NCI-H446 (cell line): ENCODE results near the gene HIGD1B.
"Not testable (repeated sequence)": the region's sequence is repeated elsewhere in the genome, so short reads cannot be mapped to it uniquely, and the experiment has no call there.

Experiments used
- DNase-seq, 2 experiments: peaks; one replicate each; lab custom pipeline; 2025; lab: John Stamatoyannopoulos, UW

Gene HIGD1B

DNA sequence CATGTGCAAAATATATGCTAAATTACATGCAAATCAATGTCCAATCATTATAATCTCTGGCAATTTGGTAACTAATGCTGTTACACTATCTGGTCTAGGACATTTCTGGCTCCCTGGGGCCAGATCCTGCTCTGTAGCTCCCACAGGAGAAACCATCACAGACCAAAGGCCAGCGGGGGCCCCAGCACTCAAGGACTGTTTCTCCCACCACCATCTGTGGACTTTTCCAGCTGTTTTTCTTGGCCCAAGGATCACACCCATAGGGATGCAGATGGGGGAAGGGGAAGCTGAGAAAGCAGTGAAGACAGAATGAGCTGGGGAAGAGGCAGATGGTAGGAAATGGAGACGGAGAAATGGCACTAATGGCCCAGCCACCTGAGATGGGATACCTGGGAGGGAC is at the start of gene HIGD1B:
TSS of gene HIGD1B (plus strand) at position 298 of the 400 bp plus-strand sequence. CDS start 270 bp downstream, outside the sequence.
- peak in 1 of 2 experiments; percentile 3 for DNase-seq

DNA sequence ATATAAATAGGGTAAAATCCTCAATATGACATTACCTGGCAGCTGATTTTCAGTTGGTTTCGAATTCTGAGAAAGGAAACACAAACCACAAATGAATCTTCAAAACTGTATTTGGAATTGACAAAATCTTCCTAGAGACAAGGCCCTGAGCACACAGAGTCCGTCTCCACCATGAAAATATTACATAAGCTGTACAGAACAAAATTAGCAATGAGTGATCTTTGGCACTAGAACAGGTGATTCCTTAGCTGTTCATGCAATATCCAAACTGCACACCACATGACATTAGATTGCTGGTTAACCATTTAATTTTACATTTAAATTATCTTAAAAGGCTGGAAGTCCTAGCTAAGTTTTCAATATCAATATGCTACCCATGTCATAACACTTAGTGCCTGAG is 49.3 kb upstream of the HIGD1B start:
- no peak for DNase-seq

DNA sequence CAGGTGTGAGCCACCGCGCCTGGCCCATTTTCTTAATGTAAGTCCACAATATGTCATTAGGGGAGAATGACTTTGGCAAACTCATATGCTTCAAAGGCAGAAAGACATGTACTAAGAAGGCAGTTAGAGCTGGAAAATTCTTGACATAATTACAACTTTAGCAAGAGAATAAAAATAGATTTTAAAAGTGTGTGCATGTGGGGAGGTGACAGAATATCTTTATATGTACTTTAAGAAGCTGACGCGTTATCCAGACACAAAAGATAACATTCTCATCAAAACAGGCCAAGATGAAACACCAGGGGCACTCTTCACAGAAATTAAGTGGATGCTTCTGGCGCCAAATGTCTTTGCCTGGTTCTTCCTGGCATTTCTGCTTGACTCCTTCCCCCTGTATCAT is 45.8 kb upstream of the HIGD1B start:
- no peak for DNase-seq

DNA sequence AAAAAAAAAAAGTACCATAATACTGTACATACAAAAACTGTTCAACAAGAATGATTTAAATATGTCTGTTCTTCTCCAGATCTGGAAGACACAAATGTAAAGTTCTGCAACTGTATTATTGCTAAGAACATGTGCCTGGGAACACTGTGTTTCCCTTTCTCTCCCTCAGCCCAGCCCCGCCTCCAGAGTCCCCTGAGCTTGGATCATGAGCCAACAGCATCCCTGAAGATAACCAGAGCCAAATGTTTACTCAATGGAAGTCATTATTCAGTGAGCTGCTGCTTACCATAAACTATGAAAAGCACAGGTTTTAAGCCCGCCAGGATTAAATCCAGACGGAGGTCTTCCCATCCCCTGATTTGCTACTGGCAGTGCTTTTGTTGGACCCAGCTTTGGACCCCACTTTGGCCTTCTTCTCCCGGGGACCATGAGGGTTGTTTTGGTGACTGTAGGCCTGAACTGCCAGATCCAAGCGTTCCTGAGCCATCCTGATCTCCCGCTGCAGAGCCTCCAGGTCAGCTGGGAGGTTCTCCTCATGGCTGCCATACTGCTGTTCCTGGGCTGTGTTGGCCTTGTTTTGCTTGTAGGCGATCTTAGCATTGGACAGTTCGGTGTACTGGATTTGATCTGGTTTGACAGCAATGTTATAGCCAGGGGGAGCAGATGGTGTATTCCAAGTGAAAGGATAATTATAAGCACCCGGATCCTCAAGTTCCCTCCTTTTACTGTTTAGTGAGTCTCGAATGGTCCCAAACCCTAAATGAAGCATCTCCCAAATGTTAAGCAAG is 43.2 kb upstream of the HIGD1B start:
- peak in 1 of 2 experiments; percentile 61 for DNase-seq

DNA sequence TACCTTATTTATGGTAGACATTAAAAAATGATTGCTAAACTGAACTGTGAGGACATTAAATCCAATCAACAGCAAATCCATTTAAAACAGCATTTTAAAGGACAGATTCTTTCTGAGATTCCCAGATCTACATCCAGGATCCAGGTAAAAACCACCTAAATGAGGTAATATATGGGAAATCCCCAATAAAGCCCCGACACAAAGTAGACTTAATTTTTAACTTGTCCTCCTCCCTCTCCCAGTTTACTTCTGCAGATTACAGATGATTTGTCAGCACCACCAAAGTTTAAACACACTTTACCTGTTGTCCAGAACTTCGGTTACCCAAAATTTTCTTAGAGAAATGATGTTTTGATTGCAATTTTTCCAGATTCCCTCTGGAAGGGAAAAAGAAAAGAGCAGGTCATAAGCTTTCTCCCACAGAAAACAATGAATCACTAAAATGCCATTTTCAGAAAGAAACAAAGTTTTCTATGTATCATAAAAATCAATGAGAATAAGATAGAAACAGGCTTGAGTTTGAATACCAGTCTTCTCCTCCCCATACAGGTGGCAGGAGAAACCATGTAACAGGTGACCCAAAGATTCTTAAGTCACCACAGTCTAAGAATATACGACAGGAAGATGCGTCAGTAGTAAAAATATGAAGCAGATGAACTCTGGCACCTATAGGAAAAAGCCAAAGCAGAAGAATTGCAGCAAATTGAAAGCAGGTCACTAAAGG is 40.4 kb upstream of the HIGD1B start:
- DNase-seq: no peak

DNA sequence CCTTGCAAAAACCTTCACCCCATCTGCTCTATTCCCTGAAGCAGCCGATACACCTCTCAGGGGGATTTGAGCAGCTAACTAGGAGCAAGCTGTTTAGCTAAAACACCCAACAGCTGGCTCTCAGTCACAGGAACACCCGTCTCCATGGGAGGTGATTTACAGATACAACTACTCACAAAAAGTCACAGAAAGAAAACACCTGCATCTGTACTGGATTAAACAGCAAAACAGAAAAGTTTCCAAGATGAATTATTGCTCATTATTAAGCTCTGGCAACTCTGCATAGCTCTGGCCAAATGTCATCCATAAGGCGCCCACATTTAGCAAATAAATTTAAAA is 39.9 kb upstream of the HIGD1B start:
- DNase-seq: peak in 1 of 2 experiments; percentile 72

DNA sequence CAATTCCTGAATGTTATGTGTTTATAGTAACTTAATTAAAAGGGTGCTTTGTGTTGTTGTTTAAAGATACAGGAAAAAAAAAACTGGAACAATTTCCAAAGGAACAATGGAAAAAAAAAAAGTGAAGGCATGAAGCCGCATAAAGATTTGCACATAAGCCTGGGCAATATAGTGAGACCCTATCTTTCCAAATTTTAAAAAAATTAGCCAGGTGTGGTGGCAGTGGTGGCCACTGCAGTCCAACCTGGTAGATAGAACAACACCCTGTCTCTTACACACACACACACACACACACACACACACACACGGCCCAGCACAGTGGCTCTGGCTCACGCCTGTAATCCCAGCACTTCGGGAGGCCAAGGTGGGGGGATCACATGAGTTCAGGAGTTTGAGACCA is 39.5 kb upstream of the HIGD1B start:
- no peak for DNase-seq

DNA sequence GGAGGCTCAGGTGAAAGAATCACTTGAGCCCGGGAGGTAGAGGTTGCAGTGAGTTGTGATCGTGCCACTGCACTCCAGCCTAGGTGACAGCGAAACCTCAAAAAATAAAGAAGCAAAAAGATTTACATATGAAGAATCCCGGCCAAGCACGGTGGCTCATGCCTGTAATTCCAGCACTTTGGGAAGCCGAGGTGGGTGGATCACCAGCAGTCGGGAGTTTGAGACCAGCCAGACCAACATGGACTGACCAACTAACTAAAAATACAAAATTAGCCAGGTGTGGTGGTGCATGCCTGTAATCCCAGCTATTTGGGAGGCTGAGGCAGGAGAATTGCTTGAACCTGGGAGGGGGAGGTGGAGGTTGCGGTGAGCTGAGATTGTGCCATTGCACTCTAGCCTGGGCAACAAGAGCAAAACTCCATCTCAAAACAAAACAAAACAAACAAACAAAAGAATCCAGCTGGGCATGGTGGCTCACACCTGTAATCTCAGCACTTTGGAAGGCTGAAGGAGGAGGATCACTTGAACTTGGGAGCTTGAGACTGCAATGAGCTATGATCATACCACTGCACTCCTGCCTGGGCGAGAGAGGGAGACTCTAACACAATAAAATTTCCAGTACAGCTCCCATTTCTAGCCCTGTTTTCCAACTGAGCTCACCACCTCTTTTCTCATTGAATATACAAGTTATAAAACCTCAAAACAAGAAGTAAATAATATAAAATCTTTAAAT is 38.9 kb upstream of the HIGD1B start:
- DNase-seq: not testable (repeated sequence)

DNA sequence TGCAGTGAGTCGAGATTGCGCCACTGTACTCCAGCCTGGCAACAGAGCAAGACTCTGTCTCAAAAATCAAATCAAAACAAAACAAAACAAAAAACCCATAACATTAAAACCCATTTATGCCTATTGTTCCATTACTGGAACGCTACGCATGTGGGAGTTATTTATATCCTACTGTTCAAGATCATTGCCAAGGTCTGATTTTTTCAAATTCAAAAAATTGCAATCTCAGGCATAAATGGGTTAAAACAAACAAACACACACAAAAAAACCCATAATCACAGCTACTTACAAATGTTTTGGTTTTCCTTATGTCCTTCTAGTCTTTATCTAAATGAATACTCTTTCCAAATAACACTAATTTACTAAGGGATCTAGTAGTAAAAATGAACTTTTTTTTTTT is 35.4 kb upstream of the HIGD1B start:
- DNase-seq: no peak

DNA sequence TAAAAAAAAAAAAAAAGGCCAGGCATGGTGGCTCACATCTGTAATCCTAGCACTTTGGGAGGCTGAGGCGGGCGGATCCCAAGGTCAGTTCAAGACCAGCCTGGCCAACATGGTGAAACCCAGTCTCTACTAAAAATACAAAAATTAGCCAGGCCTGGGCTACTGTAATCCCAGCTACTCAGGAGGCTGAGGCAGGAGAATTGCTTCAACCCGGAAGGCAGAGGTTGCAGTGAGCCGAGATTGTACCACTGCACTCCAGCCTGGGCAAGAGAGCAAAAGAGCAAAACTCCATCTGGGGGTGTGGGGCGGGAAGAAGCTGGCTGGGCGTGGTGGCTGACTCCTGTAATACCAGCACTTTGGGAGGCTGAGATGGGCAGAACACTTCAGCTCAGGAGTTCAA is 29.2 kb upstream of the HIGD1B start:
- DNase-seq: not testable (repeated sequence)

DNA sequence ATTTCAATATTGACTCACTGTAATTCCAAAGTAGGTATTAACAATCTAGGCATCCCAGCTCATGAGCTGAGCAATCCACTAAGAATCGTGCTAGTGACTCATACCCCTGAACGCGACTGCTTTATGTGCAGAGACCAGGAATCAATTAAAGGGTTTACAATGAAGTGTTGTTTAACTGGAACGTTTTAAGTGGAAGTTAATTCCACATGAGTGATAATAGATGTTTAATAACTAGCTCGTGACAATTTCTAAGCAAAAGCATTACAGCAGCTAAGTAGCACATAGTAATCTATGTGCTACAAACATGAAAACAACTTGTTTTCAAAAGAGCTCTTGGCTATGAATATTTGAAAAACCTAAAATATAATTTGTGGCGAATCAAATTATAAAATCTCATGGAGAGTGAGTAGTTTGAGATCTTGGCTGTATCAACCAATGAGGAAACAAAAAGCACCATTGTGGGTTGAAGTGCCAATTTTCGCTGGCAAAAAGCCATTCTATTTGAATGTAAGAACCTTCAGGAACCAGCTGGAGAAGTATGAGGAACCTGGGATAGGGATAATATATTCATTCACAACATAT is 27.0 kb upstream of the HIGD1B start:
- DNase-seq: peak; percentile 85 to 94

DNA sequence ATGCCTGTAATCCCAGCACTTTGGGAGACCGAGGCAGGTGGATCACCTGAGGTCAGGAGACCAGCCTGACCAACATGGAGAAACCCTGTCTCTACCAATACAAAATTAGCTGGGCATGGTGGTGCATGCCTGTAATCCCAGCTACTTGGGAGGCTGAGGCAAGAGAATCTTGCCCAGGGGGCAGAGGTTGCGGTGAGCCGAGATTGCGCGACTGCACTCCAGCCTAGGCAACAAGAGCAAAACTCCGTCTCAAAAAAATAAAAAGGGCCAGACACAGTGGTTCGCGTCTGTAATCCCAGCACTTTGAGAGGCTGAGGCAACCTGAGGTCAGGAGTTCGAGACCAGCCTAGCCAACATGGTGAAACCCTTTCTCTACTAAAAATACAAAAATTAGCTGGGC is 22.4 kb upstream of the HIGD1B start:
- DNase-seq: not testable (repeated sequence)

DNA sequence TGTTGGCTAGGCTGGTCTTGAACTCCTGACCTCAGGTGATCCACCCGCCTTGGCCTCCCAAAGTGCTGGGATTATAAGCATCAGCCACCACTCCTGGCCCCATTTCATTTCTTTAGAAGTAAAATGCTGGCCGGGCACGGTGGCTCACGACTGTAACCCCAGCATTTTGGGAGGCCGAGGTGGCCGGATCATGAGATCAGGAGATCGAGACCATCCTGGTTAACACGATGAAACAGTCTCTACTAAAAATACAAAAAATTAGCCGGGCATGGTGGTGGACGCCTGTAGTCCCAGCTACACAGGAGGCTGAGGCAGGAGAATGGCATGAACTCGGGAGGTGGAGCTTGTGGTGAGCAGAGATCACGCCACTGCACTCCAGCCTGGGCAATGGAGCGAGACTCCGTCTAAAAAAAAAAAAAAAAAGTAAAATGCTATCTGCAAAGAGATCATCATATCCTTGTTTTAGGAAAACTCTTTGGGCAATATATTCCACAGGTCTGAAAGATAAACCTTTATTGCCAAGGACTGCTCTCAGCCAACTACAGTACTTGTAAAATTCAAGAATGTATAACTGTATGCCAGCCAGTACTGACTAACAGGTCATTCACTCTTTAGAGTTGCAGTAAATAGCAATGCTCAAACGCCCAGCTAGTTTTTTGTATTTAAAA is 21.4 kb upstream of the HIGD1B start:
- no peak for DNase-seq

DNA sequence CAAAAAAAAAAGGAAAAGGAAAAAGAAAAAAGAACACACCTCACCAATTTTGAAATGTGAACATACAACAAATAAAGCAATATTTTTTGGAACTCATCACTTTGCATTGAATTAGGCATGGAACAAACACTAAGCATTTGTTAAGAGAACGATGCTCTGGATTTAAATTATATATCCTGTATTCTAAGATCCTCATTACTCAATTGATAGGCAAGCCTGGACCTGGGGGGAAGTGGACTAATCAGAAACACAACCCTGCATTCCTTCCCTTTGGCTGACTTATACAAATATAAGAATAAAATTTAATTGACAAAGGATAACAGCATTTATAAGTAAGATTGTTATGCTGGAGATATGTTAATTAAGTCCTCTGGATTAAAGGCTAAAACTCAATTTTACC is 19.8 kb upstream of the HIGD1B start:
- no peak for DNase-seq

DNA sequence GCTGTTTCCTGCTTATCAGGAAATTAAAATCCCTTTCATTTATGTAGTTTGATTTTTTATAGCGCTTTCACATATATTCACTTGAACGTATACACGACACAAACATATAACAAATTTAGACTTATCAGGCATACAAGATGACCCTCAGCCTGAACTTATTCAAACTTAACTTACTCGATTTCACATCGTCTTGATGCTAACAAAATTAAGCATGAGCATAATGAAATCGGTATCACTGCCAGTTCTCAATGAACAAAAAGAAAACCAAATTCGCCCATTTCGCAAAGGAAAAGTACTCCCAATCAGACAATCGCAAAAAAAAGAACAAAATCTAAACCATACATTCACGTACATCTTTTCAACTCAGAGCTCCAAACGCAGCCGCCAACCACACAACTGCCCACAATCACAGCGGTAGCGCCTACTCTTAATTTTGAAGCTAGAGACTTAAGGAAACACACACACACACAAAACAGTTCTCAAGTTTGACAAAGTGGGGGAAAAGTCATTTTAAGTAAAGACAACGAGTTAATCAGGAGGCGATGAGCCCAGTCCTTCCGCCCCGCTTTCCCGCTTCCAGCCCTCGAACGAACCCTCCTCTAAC is 18.7 kb upstream of the HIGD1B start:
- DNase-seq: no peak

DNA sequence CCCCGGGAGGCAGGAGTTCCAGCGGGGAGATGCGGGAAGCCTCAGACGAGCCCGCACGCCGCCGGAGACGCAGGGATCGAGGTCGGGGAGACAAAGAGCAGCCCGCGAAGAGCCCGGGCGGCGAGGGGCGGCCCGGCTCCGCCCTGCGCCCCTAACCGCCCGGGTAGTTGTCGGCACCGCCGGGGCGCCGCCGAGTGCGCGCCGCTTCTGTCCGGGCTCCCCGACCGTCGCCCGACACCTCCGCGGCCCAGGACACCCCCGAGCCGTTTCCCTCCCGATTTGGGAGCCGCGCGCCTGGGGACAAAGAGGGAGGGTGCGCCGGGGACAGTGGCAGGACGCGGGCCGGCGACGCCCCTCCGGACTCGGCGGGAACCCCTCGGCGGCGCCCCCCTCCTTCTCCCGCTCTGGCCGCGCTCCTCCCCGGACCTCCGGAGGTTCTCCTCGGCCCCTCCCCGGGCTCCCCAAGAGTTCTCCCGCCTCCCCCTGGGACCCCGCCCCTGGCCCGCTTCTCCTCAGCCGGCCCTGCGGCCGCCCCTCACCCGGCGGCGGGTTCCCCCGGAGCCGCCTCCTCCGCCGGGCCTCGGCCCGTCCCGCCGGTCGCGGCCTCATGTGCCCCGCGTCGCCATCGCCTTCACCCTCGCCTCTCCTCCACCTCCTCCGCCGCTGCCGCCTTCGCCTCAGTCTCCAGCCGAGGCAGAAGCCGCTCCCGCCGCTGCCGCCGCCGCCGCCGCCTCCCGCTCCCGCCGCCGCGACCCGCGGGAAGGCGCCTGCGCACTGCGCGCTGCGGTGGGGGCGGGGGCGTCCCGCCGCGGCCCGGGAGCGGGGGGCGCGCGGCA is 17.9 kb upstream of the HIGD1B start, which contains the start of gene GJC1:
TSS of gene GJC1 (minus strand) at position 765 of the 836 bp plus-strand sequence. CDS start 24,470 bp downstream, outside the sequence.
- peak in 1 of 2 experiments; percentile 35 for DNase-seq

DNA sequence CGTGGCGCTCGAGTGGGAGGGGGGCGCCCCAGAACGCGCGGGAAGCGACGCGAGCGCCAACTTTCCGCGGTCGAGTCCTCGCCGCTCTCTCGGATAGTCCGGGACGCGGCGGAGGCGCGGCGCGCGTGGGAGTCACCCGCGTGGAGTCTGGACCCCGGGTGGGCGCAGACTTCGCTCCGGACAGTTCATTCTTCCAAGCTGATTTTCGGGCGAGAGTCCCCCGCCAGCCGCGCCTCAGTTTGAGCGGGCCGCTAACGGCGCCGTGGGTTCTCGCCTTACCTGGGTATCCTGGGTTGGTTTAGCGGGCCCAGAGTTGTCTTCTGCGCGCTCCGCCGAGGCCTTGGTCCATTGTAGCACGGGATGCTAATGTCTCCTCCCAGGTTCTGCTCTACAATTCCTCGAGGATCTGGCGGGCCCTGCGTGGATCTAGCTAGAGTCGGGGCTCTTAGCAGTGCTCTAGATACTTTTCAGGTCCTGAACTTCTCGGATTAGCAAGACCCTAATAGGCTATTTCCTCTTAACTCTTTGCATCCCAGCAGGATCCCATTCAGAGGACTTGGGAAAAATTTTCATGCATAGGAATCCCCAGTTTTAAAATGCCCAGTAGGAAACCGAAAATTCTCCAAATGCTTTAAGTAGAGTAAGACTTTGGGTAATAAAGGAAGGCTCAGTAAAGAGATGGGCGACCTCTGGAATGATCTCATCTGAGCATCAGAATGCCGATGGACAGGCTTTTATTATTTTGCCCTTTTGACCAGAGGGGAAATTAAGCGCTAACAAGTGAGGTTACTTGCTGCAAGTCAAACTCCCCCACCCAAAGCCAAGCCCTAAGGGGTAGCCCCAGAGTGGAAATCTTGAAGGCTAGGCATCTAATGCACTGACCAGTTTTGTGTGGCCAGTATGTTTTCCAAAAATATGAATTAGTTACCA is 17.1 kb upstream of the HIGD1B start:
- DNase-seq: no peak

DNA sequence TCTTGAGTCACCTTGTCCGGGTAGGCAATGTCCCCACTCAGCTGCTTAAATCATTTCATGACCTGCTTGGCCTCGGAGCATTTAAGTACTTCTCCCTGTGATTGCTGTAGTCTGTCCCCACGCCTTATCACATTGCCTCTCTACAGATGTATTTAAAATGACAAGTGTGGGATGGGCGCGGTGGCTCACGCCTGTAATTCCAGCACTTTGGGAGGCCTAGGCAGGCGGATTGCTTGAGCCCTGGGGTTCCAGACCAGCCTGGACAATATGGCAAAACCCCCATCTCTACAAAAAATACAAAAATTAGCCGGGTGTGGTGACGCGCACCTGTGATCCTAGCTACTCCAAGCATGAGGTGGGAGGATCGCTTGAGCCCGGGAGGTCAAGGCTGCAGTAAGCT is 16.3 kb upstream of the HIGD1B start:
- no peak for DNase-seq

DNA sequence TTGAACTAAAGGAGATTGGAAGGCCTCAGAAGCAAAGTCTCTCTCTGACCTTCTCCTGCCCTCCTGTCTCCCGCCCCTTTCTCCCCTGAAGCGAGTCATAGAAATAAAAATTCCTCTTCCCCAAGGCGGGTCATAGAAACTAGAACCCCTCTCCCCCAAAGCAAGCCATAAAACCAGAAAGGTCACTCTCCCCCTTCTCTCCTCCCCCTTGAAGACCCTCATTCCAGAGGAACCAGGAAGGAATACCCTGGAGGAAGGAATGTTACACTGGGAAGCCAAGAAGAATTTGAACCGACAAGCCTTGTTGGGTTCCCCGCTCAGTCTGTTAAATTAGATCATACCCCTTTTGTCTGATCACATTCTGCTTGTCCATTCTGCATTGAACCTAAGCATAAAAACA is 14.9 kb upstream of the HIGD1B start:
- no peak for DNase-seq
